Stimulated activated CD4-positive, alpha-beta T cell treated with anti-CD3 and anti-CD28 coated beads, Interleukin-15, amount 100 ng/mL, for 1 hour (primary cell): ENCODE results near the gene CCDC192.
"Not testable (repeated sequence)": the region's sequence is repeated elsewhere in the genome, so short reads cannot be mapped to it uniquely, and the experiment has no call there.

ENCODE experiments used
- DNase-seq, 2 donors: peaks; one replicate each; pipeline ENCODE4 v3.0.0-alpha.2; 2020; ENCODE audit warnings: low read depth in 1 of 2, low spot score in 1 of 2

The CCDC192 gene

DNA sequence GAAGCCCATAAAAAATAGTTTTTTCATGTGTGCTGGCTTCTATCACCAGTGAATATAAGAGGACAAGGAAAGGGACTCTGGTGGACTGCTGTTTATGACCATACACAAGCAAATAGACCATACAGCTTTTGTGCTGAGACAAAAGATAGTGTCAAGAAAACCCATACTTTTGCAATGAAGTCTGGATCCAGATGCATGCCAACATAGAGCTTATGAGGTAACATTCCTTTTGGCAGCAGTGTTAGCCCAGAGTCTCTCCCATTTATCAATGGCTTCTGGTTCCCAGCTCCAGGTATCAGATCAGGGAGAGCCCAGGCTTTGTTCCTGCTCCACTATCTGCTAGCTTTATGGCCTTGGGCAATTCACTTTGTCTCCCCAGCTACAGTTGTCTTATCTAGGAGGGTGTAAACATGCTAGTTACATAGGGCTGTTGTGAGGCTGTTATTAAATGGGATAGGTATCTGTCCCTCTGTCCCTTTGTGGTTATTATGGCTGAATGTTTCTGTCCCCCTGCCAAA is 55.6 kb downstream of the CCDC192 start:
- DNase-seq = no peak

DNA sequence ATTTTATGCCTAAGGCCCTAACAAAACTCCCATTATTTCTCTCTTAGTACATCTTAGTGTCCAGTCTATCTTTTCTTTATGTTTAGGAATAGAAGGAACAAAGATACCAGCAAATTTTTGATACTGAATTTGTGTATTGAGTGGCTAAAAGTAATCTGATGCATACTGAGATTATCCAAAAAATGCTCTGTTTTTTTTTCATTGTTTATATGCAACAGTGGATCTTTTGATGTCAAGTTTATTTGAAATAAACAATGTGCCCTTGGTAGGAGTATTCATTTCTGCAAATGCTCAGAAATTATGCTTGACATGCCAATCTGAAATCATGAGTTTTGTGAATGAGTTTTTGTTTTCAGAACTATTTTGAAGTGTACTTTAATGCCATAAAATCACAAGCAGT is 58.7 kb downstream of the CCDC192 start:
- DNase-seq = no peak

DNA sequence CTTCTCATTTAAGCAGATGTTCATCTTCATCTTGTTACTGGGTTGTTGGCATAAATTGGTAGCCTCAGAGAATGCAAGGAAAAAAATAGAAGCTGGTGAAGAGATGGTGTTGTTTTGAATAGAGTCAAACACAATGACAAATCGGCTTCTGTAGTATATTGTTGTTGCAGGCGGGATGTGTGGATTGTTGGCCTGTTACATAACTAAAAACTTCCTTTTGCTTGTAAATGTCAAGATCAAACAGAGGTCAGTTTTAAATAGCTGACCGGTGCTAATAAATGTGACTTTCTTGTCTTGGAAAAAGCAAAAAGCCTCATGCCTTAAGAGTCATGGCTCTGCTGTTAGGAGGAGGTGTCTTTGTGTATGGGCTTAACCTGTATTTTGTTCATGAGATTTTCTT is 59.2 kb downstream of the CCDC192 start:
- DNase-seq = no peak

DNA sequence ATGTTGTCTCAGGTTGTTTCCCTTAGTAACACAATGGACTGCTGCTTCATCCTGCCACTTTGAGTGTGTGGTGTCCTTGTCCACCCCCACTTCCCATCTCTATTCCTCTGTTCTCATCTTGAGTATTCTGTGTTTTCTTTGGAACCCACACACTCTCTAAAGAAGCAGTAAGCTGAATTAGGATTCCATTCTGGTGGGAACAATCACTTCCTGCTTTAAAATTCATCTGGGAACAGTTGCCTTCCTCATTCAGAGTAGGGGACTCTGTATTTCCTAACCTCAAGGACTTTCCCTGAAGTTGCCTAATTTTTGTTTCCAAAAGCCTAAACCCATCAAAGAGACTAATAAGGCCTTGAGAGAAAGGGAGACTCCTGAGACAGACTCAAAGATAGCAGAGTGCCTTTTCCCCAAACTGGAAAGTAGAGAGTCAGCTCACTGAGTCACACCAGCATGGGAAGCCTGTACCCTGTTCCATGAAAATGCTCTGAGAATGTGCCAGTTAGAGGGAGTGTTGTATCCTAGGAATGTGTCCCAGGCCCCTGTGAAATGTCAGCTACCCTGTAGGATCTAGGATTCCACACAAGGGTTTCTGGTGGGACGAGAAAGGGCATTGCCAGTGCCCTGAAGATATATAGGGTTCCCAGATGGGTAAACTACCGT is 63.6 kb downstream of the CCDC192 start:
- no peak for DNase-seq

DNA sequence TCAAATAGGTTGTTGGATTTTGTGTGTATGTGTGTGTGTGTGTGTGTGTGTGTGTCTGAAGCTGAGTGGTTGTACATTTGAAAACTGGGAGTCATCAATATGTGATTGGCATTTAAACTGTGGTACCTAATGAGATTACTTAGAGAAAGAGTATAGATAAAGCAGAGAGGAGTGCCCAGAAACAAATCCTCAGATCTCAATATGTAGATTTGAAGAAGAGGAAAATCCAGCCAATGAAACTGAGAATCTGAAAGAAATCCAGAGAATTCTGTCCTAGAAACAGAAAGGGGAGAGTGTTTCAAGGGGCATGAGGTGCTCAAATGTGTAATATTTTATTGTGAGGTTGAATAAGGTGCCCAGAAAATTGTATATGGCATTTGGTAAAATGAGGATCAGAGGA is 66.2 kb downstream of the CCDC192 start:
- no peak for DNase-seq

DNA sequence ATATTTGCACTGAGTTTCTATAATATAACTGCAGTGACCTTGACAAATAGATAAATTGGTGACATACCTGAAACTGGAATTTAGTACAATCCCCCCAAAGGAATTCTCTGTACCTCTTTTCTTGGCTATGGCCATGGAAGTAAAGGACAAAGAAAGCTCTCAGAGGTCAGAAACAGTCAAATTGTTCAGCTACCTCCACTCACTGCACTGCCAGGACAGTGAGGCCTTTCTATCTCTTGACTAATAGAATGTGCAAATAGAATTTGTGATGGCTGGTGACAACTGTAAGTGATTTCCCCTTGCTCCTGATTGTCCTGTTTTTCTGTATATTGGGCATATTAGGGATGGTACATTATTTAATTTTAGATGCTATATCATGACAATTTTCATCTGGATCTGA is 67.1 kb downstream of the CCDC192 start:
- DNase-seq = no peak

DNA sequence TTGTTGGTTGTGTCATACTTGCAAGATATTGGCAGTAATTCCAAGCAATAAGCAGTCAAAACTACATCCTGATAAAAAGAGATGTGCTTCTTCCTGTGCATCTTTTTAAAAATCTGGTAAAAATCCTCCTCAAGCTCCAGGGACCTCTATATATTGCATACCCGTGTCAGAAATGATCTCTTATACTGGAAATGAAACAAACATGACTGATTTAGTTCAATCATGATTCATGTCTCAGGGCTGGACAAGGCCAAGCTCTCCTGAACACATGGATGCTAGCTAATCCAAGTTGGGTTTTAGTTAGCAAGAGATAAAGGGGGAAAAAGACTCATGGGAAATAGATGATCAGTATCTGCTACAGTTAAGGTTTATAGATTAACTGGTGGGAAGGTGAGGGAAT is 69.3 kb downstream of the CCDC192 start:
- DNase-seq = no peak

DNA sequence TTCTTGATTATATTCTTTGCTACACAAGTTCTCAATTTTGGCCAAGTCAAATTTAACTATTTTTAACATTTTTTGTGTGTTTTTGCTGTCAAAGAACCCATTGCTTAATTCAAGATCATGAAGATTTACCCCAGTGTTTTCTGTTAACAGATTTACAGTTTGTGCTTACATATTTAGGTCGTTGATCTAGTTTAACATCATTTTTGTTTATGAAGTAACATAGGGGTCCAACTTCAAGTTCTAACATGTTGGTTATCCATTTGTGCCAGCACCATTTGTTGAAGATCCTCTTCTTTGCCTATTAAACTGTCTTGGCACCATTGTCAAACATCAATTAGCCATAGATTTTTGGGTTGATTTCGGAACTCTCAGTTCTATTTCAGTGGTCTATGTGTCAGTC is 71.0 kb downstream of the CCDC192 start:
- no peak for DNase-seq

DNA sequence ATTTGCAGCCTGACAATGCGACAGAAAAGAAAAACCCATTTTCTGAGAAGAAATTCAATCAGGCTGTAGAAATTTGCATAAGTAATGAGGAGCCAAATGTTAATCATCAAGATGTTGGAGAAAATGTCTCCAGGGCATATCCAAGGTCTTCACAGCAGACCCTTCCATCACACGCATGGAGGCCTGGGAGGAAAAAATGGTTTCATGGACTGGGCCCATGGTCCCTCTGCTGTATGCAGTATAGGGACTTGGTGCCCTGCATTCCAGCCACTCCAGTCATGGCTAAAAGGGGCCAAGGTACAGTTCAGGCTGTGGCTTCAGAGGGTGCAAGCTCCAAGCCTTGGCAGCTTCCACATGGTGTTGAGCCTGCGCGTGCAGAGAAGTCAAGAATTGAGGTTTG is 73.3 kb downstream of the CCDC192 start:
- no peak for DNase-seq

DNA sequence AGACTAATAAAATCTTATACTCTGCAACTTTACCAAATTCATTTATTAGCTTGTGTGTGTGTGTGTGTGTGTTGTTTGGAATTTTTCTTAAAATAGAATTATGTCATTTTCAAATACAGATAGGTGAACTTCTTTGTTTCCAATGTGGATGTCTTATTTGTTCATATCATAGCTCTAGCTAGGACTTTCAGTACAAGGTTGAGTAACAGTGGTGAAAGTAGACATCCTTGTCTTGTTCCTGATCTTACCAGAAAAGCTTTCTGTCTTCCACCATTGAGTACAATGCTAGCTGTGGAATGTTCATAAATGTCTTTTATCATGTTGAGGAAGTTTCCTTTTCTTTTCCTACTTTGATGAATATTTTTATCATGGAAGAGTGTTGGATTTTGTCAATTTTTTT is 74.8 kb downstream of the CCDC192 start:
- DNase-seq = no peak

DNA sequence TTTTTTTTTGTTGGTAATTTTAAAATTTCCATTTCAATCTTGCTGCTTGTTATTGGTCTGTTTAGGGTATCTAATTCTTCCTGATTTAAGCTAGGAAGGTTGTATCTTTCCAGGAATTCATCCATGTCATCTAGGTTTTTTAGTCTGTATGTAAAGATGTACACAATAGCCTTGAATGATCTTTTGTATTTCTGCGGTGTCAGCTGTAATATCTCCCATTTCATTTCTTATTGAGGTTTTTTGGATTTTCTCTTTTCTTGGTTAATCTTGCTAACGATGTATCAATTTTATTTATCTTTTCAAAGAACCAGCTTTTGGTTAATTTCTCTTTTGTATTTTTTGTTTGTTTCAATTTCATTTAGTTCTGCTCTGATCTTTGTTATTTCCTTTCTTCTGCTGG is 79.3 kb downstream of the CCDC192 start:
- DNase-seq = not testable (repeated sequence)

DNA sequence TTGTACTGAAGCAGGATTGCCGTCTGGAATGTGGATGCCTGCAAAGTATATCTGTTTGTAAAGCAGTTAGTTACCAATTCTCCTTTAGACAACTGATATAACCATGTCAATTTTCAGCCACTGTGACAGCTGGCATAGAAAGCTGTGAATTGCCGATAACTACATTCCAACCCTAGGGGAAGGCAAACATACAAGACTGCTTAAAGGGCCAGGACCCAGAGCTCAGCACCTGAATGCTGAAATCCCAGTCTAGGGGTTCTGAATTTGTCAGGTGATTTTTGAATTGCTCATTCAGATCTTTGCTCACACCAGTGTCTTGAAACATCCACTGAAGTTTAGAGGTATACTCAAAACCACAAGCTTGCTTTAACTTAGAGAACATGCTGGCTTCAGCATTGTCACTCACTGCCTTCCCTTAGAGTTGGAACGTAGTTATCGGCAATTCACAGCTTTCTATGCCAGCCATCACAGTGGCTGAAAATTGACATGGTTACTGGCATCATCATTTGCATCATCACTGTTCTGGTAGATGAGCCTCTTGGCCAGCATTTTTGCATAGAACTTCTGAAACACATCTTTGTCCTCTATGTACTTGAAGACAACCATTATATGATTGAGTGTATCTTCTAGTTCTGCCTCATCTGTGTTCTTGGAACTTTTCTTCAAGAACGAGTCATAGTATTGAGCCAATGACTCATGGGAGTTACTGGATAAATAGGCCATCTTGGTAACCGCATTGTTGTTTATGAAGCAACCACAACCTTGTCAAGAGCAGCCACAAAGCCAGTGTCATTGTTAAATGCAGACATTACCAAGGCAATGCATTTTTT is 82.1 kb downstream of the CCDC192 start:
- no peak for DNase-seq

DNA sequence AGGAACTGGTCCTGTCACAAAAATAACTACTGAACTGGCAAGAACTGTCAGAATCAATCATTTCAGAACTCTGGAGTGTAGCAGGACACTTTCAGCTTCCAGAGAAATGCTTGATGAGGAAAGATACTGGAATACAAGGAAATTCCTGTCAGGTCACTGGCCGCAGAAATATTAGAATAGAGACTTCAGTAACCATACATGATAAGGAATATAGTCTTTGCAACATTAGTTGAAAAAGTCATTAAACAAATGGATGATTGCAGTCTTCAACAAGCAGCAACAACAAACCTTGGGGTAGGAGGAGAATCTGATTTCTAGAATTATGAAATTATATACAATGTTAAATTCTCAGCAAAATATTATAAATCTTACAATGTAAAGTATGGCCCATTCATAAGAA is 88.2 kb downstream of the CCDC192 start:
- DNase-seq = no peak

DNA sequence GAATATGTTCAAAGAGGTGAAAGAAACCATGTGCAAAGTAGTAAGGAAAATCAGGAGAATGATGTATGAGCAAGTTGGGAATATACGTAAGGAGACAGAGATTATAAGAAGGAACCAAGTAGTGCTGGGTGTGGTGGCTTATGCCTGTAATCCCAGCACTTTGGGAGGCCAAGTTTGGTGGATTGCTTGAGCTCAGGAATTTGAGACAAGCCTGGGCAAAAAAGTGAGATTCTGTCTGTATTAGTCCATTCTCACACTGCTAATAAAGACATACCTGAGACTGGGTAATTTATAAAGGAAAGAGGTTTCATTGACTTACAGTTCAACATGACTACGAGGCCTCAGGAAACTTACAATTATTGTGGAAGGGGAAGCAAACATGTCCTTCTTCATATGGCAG is 88.7 kb downstream of the CCDC192 start:
- DNase-seq = not testable (repeated sequence)

DNA sequence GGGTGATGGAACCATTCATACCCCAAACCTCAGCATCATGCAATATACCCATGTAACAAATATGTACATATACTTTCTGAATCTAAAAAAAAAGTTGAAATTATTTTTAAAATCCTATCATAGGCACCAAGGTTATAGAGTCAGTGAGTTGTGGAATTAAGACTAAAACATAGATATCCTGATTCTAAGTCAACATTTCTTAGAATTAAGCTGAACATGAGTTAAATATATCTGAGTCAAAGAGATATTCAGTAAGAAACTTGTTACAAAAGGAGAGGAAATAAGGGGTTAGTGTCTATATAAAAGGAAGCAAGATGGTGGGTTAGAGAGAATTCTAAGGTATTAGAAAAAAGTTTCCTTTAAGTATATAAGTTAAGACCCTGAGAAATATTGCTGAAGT is 89.9 kb downstream of the CCDC192 start:
- no peak for DNase-seq

DNA sequence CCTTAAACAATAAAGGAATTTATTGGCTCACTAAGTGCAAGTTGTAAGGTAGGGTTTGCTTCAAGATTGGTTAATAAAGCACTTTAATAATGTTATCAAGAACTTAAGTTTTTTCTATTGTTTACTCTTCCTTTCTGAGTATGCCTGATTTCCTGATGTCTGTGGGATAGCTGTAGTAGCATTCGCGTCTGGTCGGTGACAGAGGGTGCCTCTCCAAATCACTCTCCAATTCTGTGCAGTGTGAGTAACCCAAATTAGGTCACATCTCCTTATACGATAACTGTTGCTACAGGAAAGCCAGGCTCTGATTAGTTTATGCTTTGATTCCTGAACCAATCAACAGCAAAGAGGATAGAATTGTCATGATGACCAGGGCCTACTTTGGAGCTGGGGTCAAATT is 90.7 kb downstream of the CCDC192 start:
- DNase-seq = no peak

DNA sequence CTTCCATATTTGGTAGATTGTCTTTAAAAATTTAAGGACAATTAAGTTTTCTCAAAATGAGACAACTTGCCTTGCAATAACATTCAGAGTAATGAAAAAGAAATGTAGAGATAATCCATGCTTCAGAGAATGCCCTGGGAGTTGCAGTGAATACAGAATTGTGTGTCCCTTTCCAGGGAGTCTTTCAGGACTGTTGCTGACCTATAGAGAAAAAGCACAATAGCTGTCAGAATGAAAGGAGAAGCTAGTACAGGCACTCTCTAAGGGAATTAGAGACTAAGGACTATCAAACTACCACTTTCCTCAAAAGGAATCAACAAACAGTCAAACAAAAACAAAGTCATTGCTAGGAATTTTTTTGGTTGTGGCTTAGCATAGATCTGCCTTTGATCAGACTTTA is 93.0 kb downstream of the CCDC192 start:
- DNase-seq = no peak

DNA sequence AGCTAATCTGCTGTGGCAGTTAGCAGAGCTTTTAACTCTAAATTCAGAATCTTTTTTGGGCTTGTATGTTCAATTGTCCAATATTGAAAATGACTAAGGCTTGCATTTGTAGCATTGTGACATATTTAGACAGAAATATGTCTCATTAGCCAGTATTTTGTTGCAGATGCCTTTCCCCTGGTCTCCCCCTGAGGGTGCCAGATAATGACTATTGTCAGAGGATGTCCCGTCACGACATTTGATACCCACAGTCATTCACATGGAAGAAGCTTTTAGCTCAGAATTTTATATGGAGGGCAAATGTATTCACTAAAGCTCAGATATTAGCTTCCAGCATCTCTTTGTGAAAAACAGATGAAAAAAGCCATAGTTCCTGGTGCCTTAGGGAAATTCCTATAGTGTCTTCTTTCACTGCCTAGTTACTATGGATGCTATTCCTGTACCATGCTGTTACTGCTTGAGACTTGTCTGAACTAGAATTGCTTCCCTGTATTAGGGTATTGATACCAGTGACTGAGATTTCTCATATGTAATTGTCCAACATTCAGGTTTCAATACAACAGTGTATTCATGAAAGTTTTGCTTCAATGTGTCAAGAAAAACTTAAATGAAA is 96.2 kb downstream of the CCDC192 start:
- DNase-seq = no peak

DNA sequence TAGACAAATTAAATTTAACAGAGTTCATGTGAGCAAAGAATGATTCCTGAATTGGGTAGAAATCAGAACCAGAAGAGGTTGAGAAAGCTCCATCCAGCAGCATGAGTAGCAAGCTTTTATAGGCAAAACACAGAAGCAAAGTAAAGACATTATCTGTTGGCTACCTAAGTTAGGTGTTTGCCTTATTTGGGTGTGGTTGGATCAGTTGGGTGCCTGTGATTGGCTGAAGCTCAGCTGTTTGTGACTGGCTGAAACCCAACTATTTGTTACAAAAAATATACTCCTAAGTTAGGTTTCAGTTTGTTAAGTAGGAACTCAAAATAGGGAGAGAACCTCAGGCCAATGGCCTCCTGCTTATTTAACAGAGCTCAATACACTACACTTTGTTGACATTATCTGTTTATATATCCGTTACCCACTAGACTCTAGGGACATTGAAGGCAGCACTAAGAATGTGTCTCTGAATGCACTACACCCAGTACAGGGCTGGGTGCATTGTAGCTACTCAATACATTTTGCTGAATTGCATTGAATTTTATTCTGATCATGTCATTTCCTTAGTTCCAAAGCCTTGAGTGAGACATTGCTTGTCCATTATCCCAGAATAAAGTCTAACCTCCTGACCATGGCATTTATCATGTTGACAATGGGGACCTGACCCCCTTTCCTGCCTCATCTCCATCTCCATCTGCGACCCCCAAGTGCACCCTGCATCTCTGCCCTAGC is 98.7 kb downstream of the CCDC192 start:
- no peak for DNase-seq

DNA sequence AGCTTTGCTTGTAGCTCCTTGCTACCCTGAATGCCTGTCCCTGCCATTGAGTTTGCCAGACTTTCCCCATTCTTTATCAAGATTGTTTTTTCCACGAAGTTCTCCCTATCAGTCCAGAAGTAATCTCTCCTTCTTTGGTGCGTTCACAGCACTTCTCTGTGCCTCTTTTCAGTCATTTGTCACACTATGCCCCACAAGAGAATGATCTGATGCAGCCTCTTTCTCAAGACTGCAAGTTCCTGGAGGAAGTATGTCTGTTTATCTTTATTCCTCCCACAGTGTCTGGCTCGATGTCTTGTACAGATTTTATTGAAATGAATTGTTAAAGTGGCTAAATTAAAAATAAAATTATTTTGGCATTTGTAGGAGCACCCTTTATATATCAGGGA is 99.3 kb downstream of the CCDC192 start:
- no peak for DNase-seq

DNA sequence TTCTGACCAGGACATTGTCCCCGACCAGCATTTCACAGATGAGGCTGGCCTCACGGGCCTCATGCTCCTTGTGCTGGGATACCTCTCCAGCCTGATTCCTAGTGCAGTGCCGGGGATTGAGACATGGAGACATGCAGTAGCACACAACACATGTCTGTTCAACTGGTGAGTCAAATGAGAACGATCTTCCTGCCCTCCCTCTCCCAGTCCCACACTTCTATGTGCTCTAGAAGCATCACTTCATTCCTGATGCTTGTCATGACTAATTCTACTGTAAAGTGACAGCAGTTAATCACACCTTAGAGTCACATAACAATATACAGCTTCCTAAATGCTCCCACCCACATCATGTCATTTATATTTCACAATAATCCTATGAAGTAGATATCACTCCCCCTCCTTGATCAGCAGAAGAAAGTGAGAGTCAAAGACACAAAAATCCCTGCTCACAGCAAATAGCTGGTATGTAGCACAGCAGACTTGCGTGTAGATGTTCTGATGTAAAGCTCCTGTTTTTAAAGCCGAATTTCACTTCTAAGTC is 101.8 kb downstream of the CCDC192 start:
- DNase-seq = no peak
